Lower leg skin (tissue), 3 donors: ENCODE results near the gene SCEL.

Experiments
- POLR2A ChIP-seq, 2 donors: fragments of 450-650 bp; IDR thresholded peaks; one replicate each; pipeline ENCODE4 v1.6.1; 2016 to 2017; ENCODE audit warnings: antibody characterized with exemption in 2 of 2, mild to moderate bottlenecking in 1 of 2, moderate library complexity in 1 of 2
- TF ChIP-seq, protein P1 (sequence below), 3 donors: fragments of 450-650 bp; IDR thresholded peaks; one replicate each; pipeline ENCODE4 v1.5.1; 2016; ENCODE audit warnings: antibody characterized with exemption in 3 of 3, mild to moderate bottlenecking in 3 of 3, moderate library complexity in 2 of 3

GRCh38 chr13:77497350-77497749, 38.2 kb upstream of the SCEL start:
- no peak for TF ChIP-seq POLR2A (IDR thresholded peaks at IDR 0.05)
- TF ChIP-seq, protein P1, sequence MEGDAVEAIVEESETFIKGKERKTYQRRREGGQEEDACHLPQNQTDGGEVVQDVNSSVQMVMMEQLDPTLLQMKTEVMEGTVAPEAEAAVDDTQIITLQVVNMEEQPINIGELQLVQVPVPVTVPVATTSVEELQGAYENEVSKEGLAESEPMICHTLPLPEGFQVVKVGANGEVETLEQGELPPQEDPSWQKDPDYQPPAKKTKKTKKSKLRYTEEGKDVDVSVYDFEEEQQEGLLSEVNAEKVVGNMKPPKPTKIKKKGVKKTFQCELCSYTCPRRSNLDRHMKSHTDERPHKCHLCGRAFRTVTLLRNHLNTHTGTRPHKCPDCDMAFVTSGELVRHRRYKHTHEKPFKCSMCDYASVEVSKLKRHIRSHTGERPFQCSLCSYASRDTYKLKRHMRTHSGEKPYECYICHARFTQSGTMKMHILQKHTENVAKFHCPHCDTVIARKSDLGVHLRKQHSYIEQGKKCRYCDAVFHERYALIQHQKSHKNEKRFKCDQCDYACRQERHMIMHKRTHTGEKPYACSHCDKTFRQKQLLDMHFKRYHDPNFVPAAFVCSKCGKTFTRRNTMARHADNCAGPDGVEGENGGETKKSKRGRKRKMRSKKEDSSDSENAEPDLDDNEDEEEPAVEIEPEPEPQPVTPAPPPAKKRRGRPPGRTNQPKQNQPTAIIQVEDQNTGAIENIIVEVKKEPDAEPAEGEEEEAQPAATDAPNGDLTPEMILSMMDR (IDR thresholded peaks at IDR 0.05), result no peak
